Measurements from ENCODE around the gene GHR.

Gene GHR

DNA sequence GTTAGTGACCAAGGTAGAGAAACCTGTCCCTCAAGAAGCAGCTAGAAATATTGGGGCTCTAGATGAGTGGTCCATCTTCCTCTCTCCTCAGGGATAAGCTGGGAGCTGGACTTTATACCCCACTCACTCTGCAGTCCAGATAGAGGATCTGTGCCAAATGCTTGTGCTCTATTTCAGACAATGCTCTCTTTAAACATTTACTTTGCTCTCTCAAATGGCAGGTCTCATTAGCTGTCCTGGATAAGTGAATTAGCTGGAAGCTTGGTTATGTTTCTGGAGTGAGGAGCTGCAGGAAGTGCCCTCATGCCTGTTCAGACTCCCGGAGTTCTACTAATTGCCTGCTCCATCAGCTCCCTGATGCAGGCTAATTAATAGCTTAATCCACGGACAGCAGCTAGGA, 182.3 kb downstream of the GHR start:
- no peak overlapping the region for H3K4me3 ChIP-seq (ENCODE audit: low read depth, low read length)
- TF ChIP-seq, protein P1, sequence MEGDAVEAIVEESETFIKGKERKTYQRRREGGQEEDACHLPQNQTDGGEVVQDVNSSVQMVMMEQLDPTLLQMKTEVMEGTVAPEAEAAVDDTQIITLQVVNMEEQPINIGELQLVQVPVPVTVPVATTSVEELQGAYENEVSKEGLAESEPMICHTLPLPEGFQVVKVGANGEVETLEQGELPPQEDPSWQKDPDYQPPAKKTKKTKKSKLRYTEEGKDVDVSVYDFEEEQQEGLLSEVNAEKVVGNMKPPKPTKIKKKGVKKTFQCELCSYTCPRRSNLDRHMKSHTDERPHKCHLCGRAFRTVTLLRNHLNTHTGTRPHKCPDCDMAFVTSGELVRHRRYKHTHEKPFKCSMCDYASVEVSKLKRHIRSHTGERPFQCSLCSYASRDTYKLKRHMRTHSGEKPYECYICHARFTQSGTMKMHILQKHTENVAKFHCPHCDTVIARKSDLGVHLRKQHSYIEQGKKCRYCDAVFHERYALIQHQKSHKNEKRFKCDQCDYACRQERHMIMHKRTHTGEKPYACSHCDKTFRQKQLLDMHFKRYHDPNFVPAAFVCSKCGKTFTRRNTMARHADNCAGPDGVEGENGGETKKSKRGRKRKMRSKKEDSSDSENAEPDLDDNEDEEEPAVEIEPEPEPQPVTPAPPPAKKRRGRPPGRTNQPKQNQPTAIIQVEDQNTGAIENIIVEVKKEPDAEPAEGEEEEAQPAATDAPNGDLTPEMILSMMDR (IDR thresholded peaks at IDR 0.05; ENCODE audit: borderline replicate concordance, insufficient read depth, low read depth, low read length) = no peak

GRCh38 chr5:42606464-42606869, 183.2 kb downstream of the GHR start:
- TF ChIP-seq, protein P1 (IDR thresholded peaks at IDR 0.05; ENCODE audit: borderline replicate concordance, insufficient read depth, low read depth, low read length) = no peak
- no peak overlapping the region for H3K4me3 ChIP-seq (ENCODE audit: low read depth, low read length)

DNA sequence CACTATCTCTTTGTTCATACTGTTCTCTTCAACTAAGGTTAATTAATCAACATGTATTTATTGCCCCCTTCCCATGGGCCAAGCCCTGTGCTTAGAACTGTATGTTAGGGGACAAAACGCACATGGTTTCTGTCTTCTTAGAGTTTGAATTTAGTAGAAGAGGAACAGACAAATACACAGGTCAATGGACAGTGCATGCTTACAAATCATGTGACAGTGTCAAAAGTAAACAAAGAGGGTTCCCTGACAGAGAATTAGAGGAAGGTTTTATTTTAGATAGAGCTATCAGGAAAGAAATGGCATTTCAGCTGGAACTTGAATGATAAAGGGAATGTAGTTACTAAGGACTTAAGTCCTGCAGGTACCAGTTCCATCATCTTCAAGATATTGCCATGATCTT, 188.2 kb downstream of the GHR start:
- TF ChIP-seq, protein P1 (IDR thresholded peaks at IDR 0.05; ENCODE audit: borderline replicate concordance, insufficient read depth, low read depth, low read length) = no peak
- H3K4me3 ChIP-seq (ENCODE audit: low read depth, low read length) = no peak overlapping the region

- no peak overlapping the region for H3K4me3 ChIP-seq (ENCODE audit: low read depth, low read length)
- TF ChIP-seq, protein P1 (IDR thresholded peaks at IDR 0.05; ENCODE audit: borderline replicate concordance, insufficient read depth, low read depth, low read length) = no peak
Measured at GRCh38 chr5:42612750-42613366, 189.6 kb downstream of the GHR start.

GRCh38 chr5:42614509-42614908, 191.3 kb downstream of the GHR start:
- H3K4me3 ChIP-seq (ENCODE audit: low read depth, low read length) = no peak overlapping the region
- TF ChIP-seq, protein P1 (IDR thresholded peaks at IDR 0.05; ENCODE audit: borderline replicate concordance, insufficient read depth, low read depth, low read length) = no peak

DNA sequence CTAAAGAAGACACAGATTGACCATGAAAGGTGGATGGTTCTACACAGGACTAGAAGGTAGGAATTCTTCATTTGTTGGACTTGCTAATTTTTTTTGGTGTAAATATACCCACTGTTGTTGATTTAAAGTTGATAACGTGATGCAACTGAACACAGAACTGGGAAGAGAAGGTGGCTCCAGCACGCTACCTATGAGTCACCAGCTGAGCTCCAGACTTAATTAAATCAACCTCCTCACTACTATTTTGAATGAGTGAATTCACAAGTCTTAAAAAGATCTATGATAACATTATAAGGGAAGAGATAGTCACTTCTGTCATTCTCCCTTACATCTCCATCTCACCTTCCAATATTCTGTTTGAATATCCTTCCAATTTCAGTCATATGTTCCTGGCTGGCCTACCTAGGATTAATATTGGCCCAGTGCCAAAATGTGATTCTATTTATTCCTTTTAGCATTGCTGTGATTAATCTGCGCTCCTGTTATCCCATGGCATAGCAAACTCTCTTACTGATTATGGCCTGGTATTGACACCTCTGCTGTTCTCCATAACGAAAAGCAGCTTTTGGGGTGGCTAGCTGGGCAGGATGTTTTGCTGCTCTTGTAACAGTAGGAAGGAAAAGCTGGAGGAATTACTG, 197.5 kb downstream of the GHR start:
- TF ChIP-seq, protein P1 (IDR thresholded peaks at IDR 0.05; ENCODE audit: borderline replicate concordance, insufficient read depth, low read depth, low read length) = no peak
- H3K4me3 ChIP-seq (ENCODE audit: low read depth, low read length) = no peak overlapping the region

GRCh38 chr5:42621242-42621641, 198.0 kb downstream of the GHR start:
- TF ChIP-seq, protein P1 (IDR thresholded peaks at IDR 0.05; ENCODE audit: borderline replicate concordance, insufficient read depth, low read depth, low read length) = no peak
- no peak overlapping the region for H3K4me3 ChIP-seq (ENCODE audit: low read depth, low read length)

All from GM12875 (cell line).